HEK293T (cell line): ENCODE results near the gene TLR2.

ENCODE experiments used
- CTCF ChIA-PET: fragments of 350-600 bp; formaldehyde crosslinking; extraction: SDS; loops from one replicate; lab custom pipeline; 2021; ENCODE audit warnings: antibody characterized with exemption, inconsistent platforms; lab: Yijun Ruan, JAX
- POLR2A ChIA-PET: fragments of 350-600 bp; formaldehyde crosslinking; extraction: SDS; loops from one replicate; lab custom pipeline; 2020; ENCODE audit warnings: antibody characterized with exemption, inconsistent platforms; lab: Yijun Ruan, JAX
- DNase-seq: peaks from one replicate; pipeline ENCODE4 v3.0.0; 2012; ENCODE audit warnings: mixed read lengths; ENCODE audit errors: extremely low spot score
- ARNT ChIP-seq: fragments of 450-650 bp; IDR thresholded peaks from 2 replicates; pipeline ENCODE4 v1.6.1; 2017; ENCODE audit warnings: mild to moderate bottlenecking
- BHLHE40 ChIP-seq: fragments of 450-650 bp; IDR thresholded peaks from 2 replicates; pipeline ENCODE4 v1.6.1; 2016; ENCODE audit warnings: mild to moderate bottlenecking, moderate library complexity, borderline replicate concordance
- CTBP1 ChIP-seq: fragments of 450-650 bp; IDR thresholded peaks from 2 replicates; pipeline ENCODE4 v1.6.1; 2016; ENCODE audit warnings: borderline replicate concordance
- ELF4 ChIP-seq: fragments of 450-650 bp; IDR thresholded peaks from 2 replicates; pipeline ENCODE4 v1.6.1; 2017; ENCODE audit warnings: antibody characterized with exemption
- FOXA1 ChIP-seq: fragments of 450-650 bp; IDR thresholded peaks from 2 replicates; pipeline ENCODE4 v1.6.1; 2016; ENCODE audit warnings: mild to moderate bottlenecking
- FOXK2 ChIP-seq: fragments of 450-650 bp; IDR thresholded peaks from 2 replicates; pipeline ENCODE4 v1.6.1; 2016; ENCODE audit warnings: mild to moderate bottlenecking
- FOXM1 ChIP-seq: fragments of 450-650 bp; IDR thresholded peaks from 2 replicates; pipeline ENCODE4 v1.6.1; 2017; ENCODE audit warnings: mild to moderate bottlenecking, borderline replicate concordance
- HDGF ChIP-seq: fragments of 450-650 bp; IDR thresholded peaks from 2 replicates; pipeline ENCODE4 v1.6.1; 2017; ENCODE audit warnings: antibody characterized with exemption, borderline replicate concordance
- L3MBTL2 ChIP-seq: fragments of 450-650 bp; conservative IDR thresholded peaks from 2 replicates; pipeline ENCODE4 v1.6.1; 2016; ENCODE audit warnings: mild to moderate bottlenecking
- LEF1 ChIP-seq: fragments of 450-650 bp; IDR thresholded peaks from 2 replicates; pipeline ENCODE4 v1.6.1; 2017; ENCODE audit warnings: mild to moderate bottlenecking, borderline replicate concordance
- NFRKB ChIP-seq: fragments of 450-650 bp; IDR thresholded peaks from 2 replicates; pipeline ENCODE4 v1.6.1; 2016; ENCODE audit warnings: mild to moderate bottlenecking, moderate library complexity
- SP1 ChIP-seq: fragments of 450-650 bp; IDR thresholded peaks from 2 replicates; pipeline ENCODE4 v1.6.1; 2017
- SUZ12 ChIP-seq: fragments of 450-650 bp; IDR thresholded peaks from 2 replicates; pipeline ENCODE4 v1.6.1; 2016; ENCODE audit warnings: mild to moderate bottlenecking
- TARDBP ChIP-seq: fragments of 450-650 bp; IDR thresholded peaks from 2 replicates; pipeline ENCODE4 v1.6.1; 2016
- ZNF384 ChIP-seq: fragments of 450-650 bp; IDR thresholded peaks from 2 replicates; pipeline ENCODE4 v1.6.1; 2016
- TF ChIP-seq, protein P1 (sequence below): fragments of 450-650 bp; IDR thresholded peaks from 2 replicates; pipeline ENCODE4 v1.6.1; 2016

TLR2 gene

GRCh38 chr4:153713866-153714646 is 30.0 kb downstream of the TLR2 start:
- CTCF ChIA-PET, result interaction anchor here (0.5 kb wide), 1 partner anchor 720 kb away, joined by 3 read pairs; no protein-coding TSS in a partner anchor
- POLR2A ChIA-PET, result no interaction called here
- TF ChIP-seq ELF4 (no peak), FOXM1 (no peak), ARNT (no peak), TARDBP (no peak), CTBP1 (no peak), FOXA1 (no peak), FOXK2 (no peak), SUZ12 (no peak), NFRKB (no peak)
- TF ChIP-seq, protein P1, sequence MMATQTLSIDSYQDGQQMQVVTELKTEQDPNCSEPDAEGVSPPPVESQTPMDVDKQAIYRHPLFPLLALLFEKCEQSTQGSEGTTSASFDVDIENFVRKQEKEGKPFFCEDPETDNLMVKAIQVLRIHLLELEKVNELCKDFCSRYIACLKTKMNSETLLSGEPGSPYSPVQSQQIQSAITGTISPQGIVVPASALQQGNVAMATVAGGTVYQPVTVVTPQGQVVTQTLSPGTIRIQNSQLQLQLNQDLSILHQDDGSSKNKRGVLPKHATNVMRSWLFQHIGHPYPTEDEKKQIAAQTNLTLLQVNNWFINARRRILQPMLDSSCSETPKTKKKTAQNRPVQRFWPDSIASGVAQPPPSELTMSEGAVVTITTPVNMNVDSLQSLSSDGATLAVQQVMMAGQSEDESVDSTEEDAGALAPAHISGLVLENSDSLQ, result no peak
- no peak for DNase-seq

- POLR2A ChIA-PET, result no interaction called here
- CTCF ChIA-PET, result no interaction called here
- TF ChIP-seq BHLHE40 (no peak), SP1 (no peak), FOXM1 (no peak), CTBP1 (no peak), SUZ12 (no peak), ARNT (no peak), NFRKB (no peak), FOXK2 (no peak), TARDBP (no peak), HDGF (no peak), ELF4 (no peak), L3MBTL2 (no peak), LEF1 (no peak), ZNF384 (no peak), FOXA1 (no peak)
- TF ChIP-seq, protein P1, result no peak
- no peak for DNase-seq
Measured at GRCh38 chr4:153722036-153722435, 38.0 kb downstream of the TLR2 start.

DNA sequence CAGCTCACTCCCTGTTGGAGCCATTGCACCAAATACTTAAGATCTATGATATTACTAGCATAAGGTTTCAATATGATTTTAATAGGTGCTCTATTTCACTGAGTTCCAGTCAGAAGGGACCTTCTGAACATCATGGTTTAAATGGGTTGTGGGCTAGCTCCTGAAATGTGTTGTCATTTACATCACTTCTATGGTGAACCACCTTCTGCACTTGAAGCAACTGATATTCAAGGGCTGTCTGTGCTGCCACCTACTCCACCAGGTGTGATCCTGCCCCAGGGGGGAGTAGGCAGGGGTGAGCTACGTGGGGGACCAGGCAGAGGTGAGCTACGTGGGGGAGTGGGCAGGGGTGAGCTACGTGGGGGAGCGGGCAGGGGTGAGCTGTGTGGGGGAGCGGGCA is 40.5 kb downstream of the TLR2 start:
- ChIA-PET CTCF (no interaction called here), POLR2A (no interaction called here)
- TF ChIP-seq FOXA1 (no peak), ZNF384 (no peak), CTBP1 (no peak), LEF1 (no peak), HDGF (no peak), FOXK2 (no peak), TARDBP (no peak), NFRKB (no peak), L3MBTL2 (no peak)
- TF ChIP-seq, protein P1, result no peak
- no peak for DNase-seq

- no peak for DNase-seq
- no peak for TF ChIP-seq LEF1
- ChIA-PET POLR2A (no interaction called here), CTCF (no interaction called here)
Measured at GRCh38 chr4:153725136-153725830, 41.2 kb downstream of the TLR2 start.

GRCh38 chr4:153725831-153726154 is 41.7 kb downstream of the TLR2 start:
- no peak for DNase-seq
- ChIA-PET POLR2A (no interaction called here), CTCF (no interaction called here)
- TF ChIP-seq, protein P1, result no peak
- TF ChIP-seq HDGF, result no peak
- TF ChIP-seq L3MBTL2, result no peak
- TF ChIP-seq LEF1, result no peak
- TF ChIP-seq SUZ12, result no peak
- TF ChIP-seq SP1, result no peak
- no peak for TF ChIP-seq ZNF384
- TF ChIP-seq FOXM1, result no peak
- TF ChIP-seq NFRKB, result no peak
- no peak for TF ChIP-seq CTBP1
- no peak for TF ChIP-seq FOXK2
- no peak for TF ChIP-seq ELF4
- TF ChIP-seq BHLHE40, result no peak
- no peak for TF ChIP-seq FOXA1

DNA sequence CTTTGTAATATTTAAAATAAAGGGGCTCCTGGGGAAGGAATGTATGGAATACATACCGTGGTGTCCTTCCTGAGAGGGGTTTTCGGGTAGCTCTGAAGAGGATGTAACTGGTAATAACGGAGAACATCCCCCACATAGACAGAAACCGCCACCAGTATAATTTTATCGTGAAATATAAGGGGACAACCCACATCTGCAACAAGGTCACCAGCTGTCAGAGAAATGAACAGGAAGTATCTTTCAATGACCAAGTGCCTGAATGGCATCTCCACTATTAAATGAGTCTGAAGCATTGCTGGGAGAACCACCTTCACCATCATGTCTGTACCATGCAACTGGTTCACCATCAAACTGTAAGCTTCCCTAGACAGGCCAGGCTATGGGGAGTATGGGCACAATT is 44.1 kb downstream of the TLR2 start:
- ChIA-PET POLR2A (no interaction called here), CTCF (interaction anchor here (0.5 kb wide), 1 partner anchor 10 kb away, joined by 5 read pairs; no protein-coding TSS in a partner anchor)
- no peak for DNase-seq
- TF ChIP-seq ZNF384 (no peak), CTBP1 (no peak), NFRKB (no peak)
